Activated CD8-positive, alpha-beta memory T cell treated with anti-CD3 and anti-CD28 coated beads, Interleukin-2, amount 50 U/mL, for 4 hours (primary cell): Measurements from ENCODE around the gene ALPI.
A peak's percentile ranks its signal among the peaks of the same experiment; 100 is the strongest.
"Not testable (repeated sequence)": the region's sequence is repeated elsewhere in the genome, so short reads cannot be mapped to it uniquely, and the experiment has no call there.

Experiments
- DNase-seq: peaks from one replicate; pipeline ENCODE4 v3.0.0-alpha.2; 2020

The ALPI gene

DNA sequence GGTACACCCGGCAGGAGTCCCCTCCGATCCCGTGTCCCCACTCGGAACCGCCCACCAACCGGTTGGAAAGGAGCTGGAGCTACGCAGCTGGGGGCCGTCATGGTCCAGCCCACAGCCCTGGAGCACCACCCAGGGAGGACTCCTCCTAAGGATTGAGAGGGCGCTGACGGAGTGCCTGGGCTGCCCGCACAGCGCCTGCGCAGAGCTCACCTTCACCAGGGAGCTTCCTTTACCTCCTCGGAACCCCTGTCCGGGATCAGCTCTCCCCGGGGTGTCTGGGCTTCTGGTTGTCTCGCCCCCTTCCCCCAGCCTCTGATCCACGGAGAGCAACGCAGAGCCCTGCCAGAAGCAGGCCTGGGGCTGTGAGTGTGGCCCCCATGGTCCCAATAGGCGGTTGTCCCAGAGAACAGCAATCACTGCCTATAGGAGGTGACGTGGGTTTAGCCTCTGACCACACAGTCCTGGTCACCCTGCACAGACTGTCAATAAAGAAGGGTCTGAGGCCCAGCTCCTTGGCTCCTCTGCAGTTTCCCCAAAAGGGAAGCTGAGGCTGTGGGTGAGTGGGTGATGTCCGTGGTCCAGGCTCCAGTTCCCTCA is 34.7 kb upstream of the ALPI start:
- no peak for DNase-seq

DNA sequence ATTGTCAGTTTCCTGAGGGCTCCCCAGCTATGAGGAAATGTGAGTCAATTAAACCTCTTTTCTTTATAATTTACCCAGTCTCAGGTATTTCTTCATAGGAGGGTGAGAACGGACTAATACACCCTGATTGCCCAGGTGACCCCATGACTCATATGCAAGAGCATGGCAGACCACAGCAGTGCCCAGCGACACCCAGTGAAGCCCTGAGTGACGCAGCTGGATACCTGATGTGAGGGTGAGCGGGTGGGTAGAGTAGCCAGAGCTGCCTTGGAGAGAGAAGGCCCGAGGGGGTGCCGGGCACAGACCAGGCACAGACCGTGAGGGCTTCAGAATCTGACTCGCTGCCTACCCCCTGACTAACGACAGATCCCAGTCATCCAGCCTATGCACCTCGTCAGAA is 33.9 kb upstream of the ALPI start:
- no peak for DNase-seq

DNA sequence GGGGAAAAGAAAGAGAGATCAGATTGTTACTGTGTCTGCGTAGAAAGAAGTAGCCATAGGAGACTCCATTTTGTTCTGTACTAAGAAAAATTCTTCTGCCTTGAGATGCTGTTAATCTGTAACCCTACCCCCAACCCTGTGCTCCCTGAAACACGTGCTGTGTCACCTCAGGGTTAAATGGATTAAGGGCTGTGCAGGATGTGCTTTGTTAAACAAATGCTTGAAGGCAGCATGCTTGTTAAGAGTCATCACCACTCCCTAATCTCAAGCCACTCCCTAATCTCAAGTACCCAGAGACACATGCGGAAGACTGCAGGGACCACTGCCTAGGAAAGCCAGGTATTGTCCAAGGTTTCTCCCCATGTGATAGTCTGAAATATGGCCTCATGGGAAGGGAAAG is 33.0 kb upstream of the ALPI start:
- not testable (repeated sequence) for DNase-seq

DNA sequence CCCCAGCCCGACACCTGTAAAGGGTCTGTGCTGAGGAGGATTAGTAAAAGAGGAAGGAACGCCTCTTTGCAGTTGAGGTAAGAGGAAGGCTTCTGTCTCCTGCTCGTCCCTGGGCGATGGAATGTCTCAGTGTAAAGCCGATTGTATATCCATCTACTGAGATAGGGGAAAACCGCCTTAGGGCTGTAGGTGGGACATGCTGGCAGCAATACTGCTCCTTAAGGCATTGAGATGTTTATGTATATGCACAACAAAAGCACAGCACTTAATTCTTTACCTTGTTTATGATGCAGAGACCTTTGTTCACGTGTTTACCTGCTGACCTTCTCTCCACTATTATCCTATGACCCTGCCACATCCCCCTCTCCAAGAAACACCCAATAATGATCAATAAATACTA is 32.5 kb upstream of the ALPI start:
- not testable (repeated sequence) for DNase-seq

DNA sequence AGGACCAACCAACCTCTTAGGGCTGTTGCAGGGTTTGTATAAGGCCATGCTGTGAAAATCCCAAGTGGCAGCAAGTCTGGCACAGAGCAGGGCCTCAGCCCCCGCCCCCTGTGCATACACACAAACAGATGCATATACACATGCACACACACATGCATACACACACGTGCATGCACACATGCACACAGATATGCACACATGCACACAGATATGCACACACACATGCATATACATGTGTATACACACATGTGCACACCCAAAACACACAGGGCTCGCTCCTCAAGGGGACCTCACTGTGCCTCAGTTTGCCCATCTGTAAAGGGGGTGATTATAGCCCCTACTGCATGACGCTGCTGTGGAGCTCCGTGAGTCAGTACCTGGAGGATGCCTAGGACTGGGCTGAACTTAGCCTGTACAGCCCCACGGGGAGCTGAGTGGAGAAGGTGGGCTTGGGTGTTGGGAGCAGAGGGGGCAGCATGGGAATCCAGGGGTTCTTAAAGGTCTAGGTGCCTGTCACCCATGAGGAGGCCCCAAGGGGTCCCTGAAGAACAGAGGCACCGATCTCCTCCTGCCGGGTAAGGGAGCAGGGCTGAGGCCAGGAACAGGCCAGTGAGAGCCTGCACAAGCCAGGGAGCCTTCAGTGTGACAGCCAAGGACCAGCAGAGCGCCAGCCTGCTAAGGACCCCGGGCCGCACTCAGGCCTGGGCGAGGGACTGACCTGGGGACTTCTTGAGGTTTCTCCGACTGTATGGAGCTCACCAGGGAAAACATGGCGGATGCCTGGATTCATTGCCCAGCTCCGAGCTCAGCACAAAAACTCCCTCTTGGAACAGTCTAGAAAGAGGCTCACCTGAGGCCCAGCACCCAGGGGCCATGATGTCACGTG is 24.0 kb upstream of the ALPI start:
- no peak for DNase-seq

DNA sequence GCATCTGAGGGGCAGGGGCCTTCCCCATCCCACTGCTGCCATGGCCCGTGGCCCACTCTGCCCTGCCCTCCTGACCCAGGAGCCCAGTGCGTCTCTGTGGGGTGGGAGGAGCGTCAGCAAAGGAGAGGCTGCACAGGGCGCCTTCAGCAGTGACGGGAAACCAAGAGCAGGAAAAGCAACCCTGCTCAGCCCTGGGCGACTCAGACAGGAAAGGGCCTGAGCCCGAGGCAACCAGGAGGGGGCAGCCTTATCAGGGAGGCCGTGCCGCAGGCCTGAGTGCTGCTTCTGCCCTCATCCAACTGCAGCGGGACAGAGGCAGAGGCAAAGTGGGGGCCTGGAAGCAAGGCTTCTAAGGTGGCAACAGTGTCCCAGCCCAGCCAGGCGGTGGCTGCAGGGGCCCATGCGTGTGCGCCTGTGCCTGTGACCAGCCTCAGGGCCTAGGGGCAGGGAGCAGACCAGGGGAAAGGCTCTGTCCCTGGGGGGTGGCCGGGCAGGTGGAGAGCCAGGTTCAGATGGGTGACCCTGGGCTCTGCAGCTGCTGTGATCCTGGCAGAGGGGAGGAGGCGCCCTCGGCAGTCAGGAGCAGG is 23.3 kb upstream of the ALPI start:
- DNase-seq, result no peak

DNA sequence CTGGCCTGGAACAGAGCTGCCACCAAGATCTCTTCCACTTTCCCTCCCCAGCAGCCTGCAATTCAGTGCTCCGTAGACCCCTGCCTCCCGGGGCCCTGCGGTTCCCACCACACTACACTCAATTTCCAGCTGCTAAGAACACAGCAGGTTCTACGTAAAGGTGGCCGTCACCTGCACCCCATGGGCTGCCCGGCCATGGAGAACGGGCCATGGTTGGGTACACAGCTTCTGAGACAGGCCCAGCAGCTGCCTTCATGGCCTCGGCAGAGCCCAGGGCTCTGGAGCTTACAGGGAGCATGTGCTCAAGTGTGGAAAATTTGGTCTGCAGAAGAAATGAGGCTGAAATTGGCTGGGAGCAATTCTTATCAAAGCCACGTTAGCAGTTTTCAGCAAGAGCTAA is 22.3 kb upstream of the ALPI start:
- DNase-seq, result not testable (repeated sequence)

DNA sequence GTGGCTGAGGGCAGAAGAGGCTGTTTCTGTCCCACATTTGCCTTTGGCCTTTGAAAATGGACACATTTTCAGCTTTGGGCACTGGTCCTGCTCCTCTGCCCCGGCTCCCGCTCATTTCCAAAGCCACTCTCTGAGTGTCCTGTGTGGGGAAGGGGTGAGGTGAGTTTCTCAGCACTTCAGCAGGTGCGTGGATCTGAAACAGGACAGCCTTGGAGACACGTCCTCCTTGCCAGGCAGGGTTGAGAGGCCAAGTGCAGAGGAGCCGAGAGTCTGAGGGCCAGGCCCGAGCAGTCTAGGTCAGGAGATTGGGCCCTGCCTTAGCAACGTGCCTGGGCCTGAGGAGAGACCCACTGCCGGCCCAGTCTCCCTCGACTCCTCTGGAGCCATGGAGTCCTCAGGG is 21.9 kb upstream of the ALPI start:
- DNase-seq, result no peak

DNA sequence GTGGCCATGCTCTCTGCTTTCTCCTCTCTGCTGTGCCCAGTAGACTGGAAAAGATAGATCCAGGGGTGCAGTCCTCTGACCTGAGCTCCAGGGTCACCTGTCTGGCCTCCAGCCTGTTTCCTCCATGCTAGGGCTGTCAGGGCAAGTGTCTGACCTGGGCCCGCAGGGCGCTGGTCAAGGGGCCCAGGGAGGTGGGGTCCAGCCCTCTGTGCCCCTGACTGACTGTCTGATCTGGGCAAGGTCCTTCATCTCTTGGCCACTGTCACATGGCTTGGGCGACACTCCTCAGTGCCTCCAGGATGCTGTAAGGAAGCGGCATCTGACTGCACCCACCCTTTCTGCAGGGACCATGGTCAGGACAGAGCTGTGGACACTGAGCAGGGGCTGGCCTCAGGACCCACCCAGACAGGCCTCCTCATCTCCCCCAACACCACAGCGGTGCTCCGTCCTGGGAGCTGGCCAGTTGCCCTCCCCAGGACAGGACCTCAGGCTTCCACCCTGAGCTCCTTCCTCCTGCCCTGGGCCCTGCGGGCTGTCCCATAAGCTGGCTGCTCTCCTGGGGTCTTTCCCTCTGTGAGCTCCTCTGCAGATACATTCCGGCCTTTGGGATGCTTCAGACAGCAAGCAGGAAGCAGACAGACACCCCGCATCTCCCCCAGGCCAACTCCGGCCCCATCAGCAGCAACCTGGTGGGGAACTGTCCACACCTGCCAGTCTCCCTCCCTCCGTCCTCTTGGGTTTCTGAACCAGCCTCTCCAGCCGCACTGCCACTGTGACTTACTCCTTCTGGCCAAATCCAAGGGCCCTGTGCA is 21.2 kb upstream of the ALPI start:
- DNase-seq, result no peak

DNA sequence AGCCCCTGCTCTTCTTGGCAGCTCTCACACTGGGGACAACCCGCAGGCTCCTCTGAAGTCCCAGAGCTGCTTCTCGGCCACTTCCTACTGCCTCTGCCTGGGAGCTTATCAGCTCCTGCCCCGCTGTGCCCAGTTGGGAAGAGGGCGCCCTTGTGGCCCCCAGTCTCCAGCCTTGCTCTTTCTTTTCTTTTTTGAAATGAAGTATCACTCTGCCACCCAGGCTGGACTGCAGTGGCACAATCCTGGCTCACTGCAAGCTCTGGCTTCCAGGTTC is 20.6 kb upstream of the ALPI start:
- no peak for DNase-seq

DNA sequence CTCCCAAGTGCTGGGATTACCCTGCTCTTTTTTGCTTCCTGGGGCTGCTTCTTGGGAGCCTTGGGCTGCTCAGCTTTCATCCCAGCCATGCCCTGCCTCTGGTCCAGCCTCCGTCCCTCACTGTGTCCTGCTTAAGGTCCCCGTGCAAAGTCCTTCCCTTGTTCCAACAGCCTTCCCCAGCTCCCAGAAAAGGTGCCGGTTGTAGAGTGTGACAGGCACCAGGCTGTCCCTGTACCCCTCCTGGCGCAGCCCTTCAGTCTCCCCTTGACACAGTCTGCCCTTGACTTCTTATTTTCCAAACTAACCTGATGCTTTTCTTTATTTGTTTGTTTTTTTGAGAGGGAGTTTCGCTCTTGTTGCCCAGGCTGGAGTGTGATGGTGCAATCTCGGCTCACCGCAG is 20.1 kb upstream of the ALPI start:
- DNase-seq, result no peak

DNA sequence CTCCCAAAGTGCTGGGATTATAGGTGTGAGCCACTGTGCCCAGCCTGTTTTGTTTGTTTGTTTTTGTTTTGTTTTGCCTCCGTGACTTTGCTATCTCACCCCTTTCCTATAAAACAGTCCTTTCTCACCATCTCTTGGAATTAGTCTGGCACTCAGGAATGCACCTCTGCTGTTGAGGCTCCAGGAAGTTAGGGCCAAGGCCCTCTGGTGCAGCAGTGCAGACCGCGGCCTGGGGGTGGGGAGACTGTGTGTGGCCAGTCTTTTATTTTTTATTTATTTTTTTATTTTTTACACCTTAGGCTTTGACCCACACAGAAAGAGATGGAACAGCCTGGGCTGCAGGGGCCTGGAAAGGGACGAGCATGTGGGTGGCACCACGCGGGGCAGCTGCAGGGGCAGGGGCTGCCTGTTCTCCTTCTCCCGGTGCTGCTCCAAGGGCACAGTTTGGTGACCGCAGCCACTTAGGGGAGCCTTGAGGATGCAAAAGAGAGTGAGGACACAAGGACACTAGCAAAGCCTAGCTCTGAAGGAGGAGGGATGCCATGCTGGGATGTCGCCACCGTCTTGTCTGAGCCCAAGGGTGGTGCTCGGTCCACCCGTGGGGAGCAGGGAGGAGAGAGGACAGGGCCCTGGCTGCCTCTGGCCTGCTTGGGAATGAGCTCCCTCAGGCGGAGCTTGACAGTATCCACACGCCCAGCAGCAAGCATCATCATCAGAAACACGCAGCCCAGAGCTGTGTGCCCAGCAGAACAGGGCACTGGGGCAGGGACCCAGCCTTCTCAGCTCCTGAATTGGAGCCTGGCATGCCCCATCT is 19.4 kb upstream of the ALPI start:
- DNase-seq, result no peak

DNA sequence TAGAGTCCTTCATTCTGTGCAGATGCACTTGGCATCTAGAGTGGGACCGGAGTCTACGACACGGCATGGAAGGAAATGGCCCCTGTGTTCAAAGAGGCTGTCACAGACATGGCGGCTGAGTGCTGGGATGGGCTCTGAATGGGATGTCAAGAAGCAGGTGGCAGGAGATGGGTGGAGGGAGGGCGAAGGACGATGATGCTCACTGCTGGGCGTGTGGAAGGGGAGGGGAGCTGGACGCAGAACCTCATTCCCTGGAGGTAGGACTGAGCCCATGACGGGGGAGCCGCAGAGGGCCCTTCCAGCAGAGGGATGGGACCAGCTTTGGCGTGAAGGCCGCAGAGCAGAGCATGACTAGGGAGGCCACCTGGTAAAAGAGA is 18.8 kb upstream of the ALPI start:
- no peak for DNase-seq

DNA sequence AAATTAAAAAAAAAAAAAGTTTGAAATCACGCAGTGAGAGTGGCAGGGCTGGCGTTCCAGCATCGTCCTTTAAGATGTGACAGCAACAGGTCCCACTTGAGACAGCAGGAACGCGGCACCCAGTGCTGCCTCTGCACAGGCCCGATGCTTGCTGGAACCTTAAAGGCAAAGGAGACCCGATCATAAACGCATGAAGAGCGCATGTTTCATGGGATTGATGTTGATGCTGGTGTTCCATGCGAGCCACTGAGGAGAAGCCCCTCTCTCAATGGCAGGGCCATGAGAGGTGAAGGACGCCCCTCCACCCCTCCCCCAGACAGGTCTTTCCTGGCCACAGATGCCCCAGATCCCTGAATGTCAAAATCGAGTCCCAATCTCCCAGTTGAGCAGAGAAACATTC is 17.9 kb upstream of the ALPI start:
- DNase-seq, result no peak

DNA sequence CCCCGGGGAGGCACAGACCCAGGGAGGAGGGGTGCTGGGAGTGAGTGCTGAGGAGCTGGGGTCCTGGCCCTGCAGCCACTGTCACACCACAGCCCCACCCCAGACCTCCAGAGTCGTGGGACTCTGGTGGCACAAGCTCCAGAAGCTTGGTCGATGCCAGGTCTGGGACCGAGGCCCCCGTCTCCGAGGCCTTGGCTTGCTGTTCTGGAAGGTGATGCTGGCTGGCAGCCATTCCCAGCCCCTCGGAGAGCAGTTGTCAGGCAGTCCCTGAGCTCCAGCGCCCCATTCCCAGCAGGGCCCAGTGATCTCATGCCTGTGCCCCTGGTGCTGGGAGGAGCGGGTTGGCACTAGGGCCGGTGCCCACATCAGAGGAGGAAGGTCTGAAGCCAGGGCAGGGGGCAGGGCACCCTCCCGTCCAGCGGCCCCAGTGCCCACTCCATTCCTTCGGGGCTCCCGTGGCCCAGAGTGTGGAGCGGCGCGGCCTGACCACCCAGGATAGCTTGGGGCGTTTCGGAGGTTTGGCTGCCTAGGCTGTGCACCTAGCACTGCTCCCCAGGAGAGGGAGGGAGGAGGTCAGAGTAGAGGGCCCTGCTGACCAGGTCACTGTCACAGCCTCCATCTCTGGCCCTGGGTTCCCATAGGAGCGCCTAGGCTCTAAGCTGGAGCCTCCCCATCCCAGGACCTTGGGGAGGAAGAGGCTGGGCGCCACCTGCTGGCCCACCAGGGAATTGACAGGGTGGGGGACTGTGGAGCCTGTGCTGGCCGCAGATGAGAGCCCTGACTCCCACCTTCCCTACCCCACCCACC is 16.8 kb upstream of the ALPI start:
- DNase-seq, result peak; percentile 51

DNA sequence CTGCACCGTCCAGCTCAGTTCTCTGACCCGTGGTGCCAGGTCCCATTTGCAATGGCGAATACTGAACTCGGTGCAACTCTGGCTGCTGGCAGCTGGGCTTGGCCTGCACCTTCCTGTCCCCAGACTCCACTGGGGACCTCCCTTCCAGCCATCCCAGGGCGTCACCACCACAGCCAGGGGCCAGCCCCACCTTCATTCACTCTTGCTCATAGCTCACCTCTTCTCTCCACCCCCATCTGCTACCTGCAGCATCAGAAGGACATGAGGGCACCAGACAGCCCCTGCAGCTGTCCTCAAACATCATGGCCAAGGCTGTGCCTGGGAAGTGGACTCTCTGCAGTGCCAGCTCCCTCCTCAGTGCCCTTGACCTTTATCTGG is 16.2 kb upstream of the ALPI start:
- no peak for DNase-seq

DNA sequence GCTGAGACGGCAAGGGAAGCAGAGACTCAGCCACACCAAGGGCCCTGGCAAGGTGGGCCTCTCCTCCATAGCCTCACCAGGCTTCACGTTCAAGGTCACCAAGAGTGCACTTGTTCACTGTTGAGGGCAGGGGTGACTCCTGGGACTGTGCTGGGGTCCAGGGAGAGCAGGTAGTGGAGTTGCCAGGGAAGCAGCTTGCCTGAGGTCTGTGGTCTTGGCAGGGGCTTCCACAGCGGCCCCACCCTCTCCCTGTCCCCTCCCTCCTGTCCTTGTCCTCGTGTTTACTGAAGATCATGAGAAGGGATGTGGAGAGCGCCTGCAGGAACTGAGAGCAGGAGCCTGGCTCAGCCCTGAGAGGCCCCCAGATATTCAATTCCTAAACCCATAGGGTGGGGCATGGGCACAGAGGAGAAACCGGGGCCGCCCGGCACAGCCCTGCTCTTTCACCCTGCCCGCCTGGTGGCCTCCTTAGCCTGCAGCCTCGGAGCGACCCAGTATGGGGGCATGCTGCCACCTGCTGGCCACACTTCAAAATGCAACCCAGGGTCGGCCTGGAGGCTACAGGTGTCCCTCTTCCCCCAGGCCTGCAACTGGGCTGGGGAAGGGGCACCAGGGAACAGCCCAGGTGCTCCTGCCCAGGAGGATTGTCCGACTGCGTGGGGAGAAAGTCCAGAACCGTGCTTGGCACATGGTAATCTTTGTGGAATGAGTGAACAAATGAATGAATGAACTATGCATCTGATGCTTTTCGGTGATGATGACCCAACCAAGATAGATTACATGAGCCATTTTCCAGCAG is 15.5 kb upstream of the ALPI start:
- DNase-seq, result peak; percentile 90

DNA sequence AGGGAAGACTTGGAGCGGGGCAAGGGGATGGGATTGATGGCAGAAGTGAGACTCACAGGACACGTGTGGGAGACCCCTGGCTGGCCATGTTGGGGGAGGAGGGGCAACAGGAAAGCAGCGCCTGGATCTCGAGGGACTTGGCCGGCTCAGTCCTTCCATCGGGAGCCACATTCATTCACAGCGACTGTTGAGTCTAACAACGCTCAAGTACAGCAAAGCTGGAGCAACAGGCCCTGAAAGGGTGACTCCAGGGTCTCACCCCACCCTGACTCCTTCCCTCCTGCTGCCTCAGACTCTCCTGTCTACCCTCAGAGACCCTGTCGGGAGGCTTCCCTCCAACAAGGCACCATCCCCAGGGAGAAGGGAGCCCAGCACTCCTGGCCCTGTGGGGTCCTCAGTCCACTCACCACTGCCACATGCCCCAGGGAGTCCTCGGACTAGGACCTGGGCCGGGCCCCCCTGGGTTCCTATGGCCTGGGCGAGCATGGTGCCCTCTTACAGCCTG is 14.8 kb upstream of the ALPI start:
- no peak for DNase-seq

DNA sequence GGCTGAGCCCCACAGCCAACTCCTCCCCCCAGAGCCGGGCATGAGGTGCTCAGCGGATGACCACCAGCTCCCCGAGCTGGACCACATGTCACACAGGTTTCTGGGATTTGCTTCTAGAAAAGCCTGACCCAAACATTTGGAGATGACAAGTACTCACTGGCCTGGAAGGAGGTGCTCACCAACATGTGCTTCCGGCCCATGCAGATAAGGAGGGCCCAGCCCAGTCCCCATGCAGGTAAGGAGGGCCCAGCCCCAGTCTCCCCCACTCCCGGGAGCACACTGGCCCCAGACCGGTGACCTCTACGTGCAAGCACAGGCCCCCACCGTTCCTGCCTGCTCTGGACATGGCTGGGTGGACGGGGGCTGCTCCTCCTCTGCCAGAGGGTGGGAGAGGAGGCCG is 14.0 kb upstream of the ALPI start:
- not testable (repeated sequence) for DNase-seq

DNA sequence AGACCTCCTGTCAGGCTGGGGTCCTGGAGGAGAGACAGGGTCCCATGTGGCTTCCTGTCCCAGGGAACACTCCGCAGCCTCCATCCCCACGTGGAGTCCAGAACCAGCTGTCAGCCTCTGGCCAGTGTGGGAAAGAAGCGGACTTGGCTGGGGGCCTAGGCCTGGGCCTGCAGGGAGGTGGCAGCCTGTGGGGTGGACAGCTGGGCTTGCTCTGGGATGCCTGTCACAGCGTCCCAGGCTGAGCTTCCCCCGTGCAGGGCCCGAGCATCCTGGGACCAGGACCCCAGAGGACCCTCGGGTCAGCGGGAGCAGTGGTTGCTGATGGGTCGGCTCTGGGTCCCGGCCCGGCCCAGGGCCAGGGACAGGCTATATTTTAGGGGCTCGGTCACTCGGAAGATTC is 13.5 kb upstream of the ALPI start:
- not testable (repeated sequence) for DNase-seq

DNA sequence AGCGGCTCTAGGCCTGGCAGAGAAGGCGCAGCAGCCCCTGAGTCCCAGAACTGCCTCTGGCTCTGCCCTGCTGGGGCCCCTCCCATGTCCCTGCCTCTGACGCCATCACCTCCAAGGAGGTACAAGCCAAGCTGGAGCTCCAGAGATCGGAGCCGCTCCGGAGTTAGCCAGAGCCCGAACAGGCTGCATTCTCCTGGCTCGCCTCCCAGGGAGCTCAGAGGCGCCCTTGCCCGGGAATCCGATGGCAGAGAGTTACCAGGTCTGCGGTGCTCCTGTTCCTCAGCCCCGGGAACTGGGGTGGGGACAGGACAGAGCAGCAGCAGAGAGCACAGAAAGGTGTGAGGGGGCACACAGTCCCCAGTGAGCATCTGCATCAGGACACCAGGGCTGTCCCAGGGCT is 12.9 kb upstream of the ALPI start:
- DNase-seq, result not testable (repeated sequence)
